GM12878 (cell line): ENCODE measurements around the gene CACNA1A. TPM values are rescaled to one million over a fixed set of nuclear protein-coding genes. Genes with fewer than 3 reads are reported as not detected.

Source experiments
- ATAC-seq: fragments of 200-7000 bp; cut with Tn5 transposase; 3 replicates; pipeline ENCODE4 v1.9.1; 2020; ENCODE audit warnings: mild to moderate bottlenecking, moderate library complexity
- BruUV-seq: library from RNA; stranded (reverse); fragments of 400-500 nt; replicated peaks from 2 replicates; lab custom pipeline; 2021; lab: Mats Ljungman, UMichigan
- CTCF ChIA-PET: fragments of 300-600 bp; sonication (Branson Sonifier 250); formaldehyde crosslinking; extraction: SDS; loops from one replicate; lab custom pipeline; 2021; ENCODE audit warnings: inconsistent platforms; lab: Yijun Ruan, JAX
- POLR2A ChIA-PET: fragments of 350-600 bp; formaldehyde crosslinking; extraction: SDS; loops from one replicate; lab custom pipeline; 2021; ENCODE audit warnings: inconsistent platforms; lab: Charles Lee
- RAD21 ChIA-PET: fragments of 300-600 bp; sonication (Branson Sonifier 250); formaldehyde crosslinking; loops from one replicate; lab custom pipeline; 2023; ENCODE audit warnings: antibody characterized with exemption; ENCODE audit not compliant: unreplicated experiment; lab: Charles Lee
- SMC1A ChIA-PET: fragments of 300-600 bp; sonication (Branson Sonifier 250); formaldehyde crosslinking; loops from one replicate; lab custom pipeline; 2023; ENCODE audit not compliant: unreplicated experiment, uncharacterized antibody; lab: Charles Lee
- DNase-seq: peaks from one replicate; pipeline ENCODE4 v3.0.0-alpha.2; 2011; ENCODE audit warnings: low read depth, low spot score
- FAIRE-seq: peaks from 3 replicates; lab custom pipeline; 2011; peaks lifted over from hg19 to GRCh38; lab: Jason Lieb, UNC
- H2AFZ ChIP-seq: 2 replicates; pipeline ENCODE4 v1.6.0; 2011; ENCODE audit warnings: low read depth, low read length, control low read depth; ENCODE audit not compliant: control insufficient read depth
- H3K27ac ChIP-seq: 2 replicates; pipeline ENCODE4 v1.5.1; 2011; ENCODE audit warnings: control low read depth; ENCODE audit not compliant: control insufficient read depth, insufficient read depth
- H3K27me3 ChIP-seq, 2 experiments: replicated peaks in 1 of 2; 2 replicates each; pipeline versions ENCODE4 v1.6.0 to v1.6.1; 2011; ENCODE audit warnings: low read length in 1 of 2; ENCODE audit not compliant: control insufficient read depth in 2 of 2, insufficient read depth in 2 of 2
- H3K36me3 ChIP-seq, 2 experiments: 2 replicates each; pipeline ENCODE4 v1.5.1; 2011; ENCODE audit warnings: low read length in 1 of 2; ENCODE audit not compliant: control insufficient read depth in 2 of 2, insufficient read depth in 2 of 2
- H3K4me1 ChIP-seq: 2 replicates; pipeline ENCODE4 v1.6.1; 2011; ENCODE audit warnings: mild to moderate bottlenecking, low read length, moderate library complexity, mixed read lengths; ENCODE audit not compliant: control insufficient read depth, insufficient read depth
- H3K4me2 ChIP-seq: 2 replicates; pipeline ENCODE4 v1.6.0; 2011; ENCODE audit warnings: control low read depth; ENCODE audit not compliant: control insufficient read depth, insufficient read depth
- H3K4me3 ChIP-seq: fragments of 200-600 bp; sonication (generic); 2 replicates; pipeline ENCODE4 v1.5.1; 2016
- H3K79me2 ChIP-seq: 2 replicates; pipeline ENCODE4 v1.6.0; 2011; ENCODE audit warnings: low read length; ENCODE audit not compliant: control insufficient read depth, insufficient read depth
- H3K9ac ChIP-seq: 2 replicates; pipeline ENCODE4 v1.8.0; 2011; ENCODE audit warnings: low read length, control low read depth, mixed read lengths; ENCODE audit not compliant: control insufficient read depth, insufficient read depth
- H3K9me3 ChIP-seq: replicated peaks from 3 replicates; pipeline ENCODE4 v1.5.1; 2011; ENCODE audit warnings: mild to moderate bottlenecking, low read length; ENCODE audit not compliant: control insufficient read depth, insufficient read depth
- H4K20me1 ChIP-seq: 2 replicates; pipeline ENCODE4 v1.6.0; 2011; ENCODE audit not compliant: control insufficient read depth, insufficient read depth
- BHLHE40 ChIP-seq, 2 experiments: fragments of 450-650 bp in 1 of 2; IDR thresholded peaks; 2 replicates each; pipeline ENCODE4 v1.6.1; 2011 to 2017; ENCODE audit warnings: low read depth in 2 of 2, borderline replicate concordance in 1 of 2, improper control_type of control experiment in 1 of 2, low read length in 1 of 2, mild to moderate bottlenecking in 1 of 2
- CBX5 ChIP-seq: sonication (generic); IDR thresholded peaks from 2 replicates; pipeline ENCODE4 v1.6.1; 2016; ENCODE audit warnings: low read depth, moderate library complexity, mild to moderate bottlenecking, inconsistent platforms
- EED ChIP-seq: sonication (generic); IDR thresholded peaks from 2 replicates; pipeline ENCODE4 v1.6.1; 2016; ENCODE audit warnings: antibody characterized with exemption, low read depth
- EZH2 ChIP-seq: IDR thresholded peaks from 2 replicates; pipeline ENCODE4 v1.6.1; 2012; ENCODE audit warnings: low read depth, mild to moderate bottlenecking, control low read depth, inconsistent platforms, low read length, borderline replicate concordance; ENCODE audit not compliant: control insufficient read depth
- HDAC6 ChIP-seq: fragments of 200-600 bp; sonication (generic); IDR thresholded peaks from one replicate; pipeline ENCODE4 v1.8.0; 2017; ENCODE audit warnings: antibody characterized with exemption; ENCODE audit not compliant: unreplicated experiment
- HDGF ChIP-seq: fragments of 450-650 bp; IDR thresholded peaks from 2 replicates; pipeline ENCODE4 v1.6.1; 2016; ENCODE audit warnings: antibody characterized with exemption
- MEF2A ChIP-seq: IDR thresholded peaks from 2 replicates; pipeline ENCODE4 v1.6.1; 2011; ENCODE audit warnings: low read depth, mild to moderate bottlenecking, low read length, moderate library complexity; ENCODE audit not compliant: insufficient read depth
- NBN ChIP-seq: fragments of 450-650 bp; IDR thresholded peaks from 2 replicates; pipeline ENCODE4 v1.6.1; 2016
- NR2C1 ChIP-seq: fragments of 450-650 bp; IDR thresholded peaks from 2 replicates; pipeline ENCODE4 v1.6.1; 2017; ENCODE audit warnings: antibody characterized with exemption, mild to moderate bottlenecking, moderate library complexity
- RUNX3 ChIP-seq: IDR thresholded peaks from 2 replicates; pipeline ENCODE4 v1.6.1; 2012; ENCODE audit warnings: low read length, inconsistent platforms
- SMC3 ChIP-seq: IDR thresholded peaks from 2 replicates; pipeline ENCODE4 v1.6.1; 2011; ENCODE audit warnings: low read length, improper control_type of control experiment, borderline replicate concordance
- SREBF2 ChIP-seq: IDR thresholded peaks from 2 replicates; pipeline ENCODE4 v1.6.1; 2012; ENCODE audit warnings: mild to moderate bottlenecking, low read length
- TCF12 ChIP-seq: IDR thresholded peaks from 2 replicates; pipeline ENCODE4 v1.6.1; 2011; ENCODE audit warnings: low read depth, mild to moderate bottlenecking, low read length
- ZZZ3 ChIP-seq: IDR thresholded peaks from 2 replicates; pipeline ENCODE4 v1.6.1; 2011; ENCODE audit warnings: low read depth; ENCODE audit not compliant: control insufficient read depth, insufficient read length
- WGBS: methylation state at CpG from one replicate; pipeline ENCODE4 v1.1.6; 2016; ENCODE audit warnings: low lambda C conversion rate; ENCODE audit not compliant: insufficient replicate concordance, insufficient coverage; ENCODE audit errors: missing lambda C conversion rate; 5-methylcytosine and 5-hydroxymethylcytosine counted together
- in situ Hi-C: fragments of 300-500 bp; cut with MboI; formaldehyde crosslinking; loops from 9 replicates; pipeline ENCODE4 v1.14.3; 2018; ENCODE audit warnings: mixed read lengths
- intact Hi-C: fragments of 100-400 bp; cut with micrococcal nuclease; formaldehyde crosslinking; loops from one replicate; pipeline ENCODE4 v1.14.2; 2022; ENCODE audit not compliant: unreplicated experiment
- polyA plus RNA-seq, 11 experiments: library from polyadenylated mRNA; depleted of rRNA in 4 of 11; unstranded in 6 of 11; stranded (reverse) in 5 of 11; fragments of >200 nt; fragmentation: Nextera tagmentation in 4 of 11; fragmentation: Illumina TruSeq in 1 of 11; extraction: Ambion mirVana in 4 of 11; extraction: Trizol in 1 of 11; gene quantifications; 1 replicate in 1 of 11; 2 replicates in 10 of 11; pipeline versions ENCODE4 v1.2.1 to v1.2.3, GENCODE V29; 2011 to 2016; ENCODE audit warnings: inconsistent platforms in 2 of 11, missing spikeins in 2 of 11, low read depth in 1 of 11
- total RNA-seq, 4 experiments: library from RNA; depleted of rRNA in 3 of 4; stranded (reverse); fragments of >200 nt in 3 of 4; fragmentation: Illumina TruSeq in 1 of 4; extraction: Trizol in 1 of 4; gene quantifications; 2 replicates each; pipeline versions ENCODE4 v1.2.1 to v1.2.3, GENCODE V29; 2013 to 2021
- TF ChIP-seq, protein P1 (sequence below): fragments of 450-650 bp; formaldehyde crosslinking; IDR thresholded peaks from 2 replicates; pipeline ENCODE4 v1.4.0; 2022; ENCODE audit warnings: mild to moderate bottlenecking, moderate library complexity
- TF ChIP-seq, protein P2 (sequence below): fragments of 450-650 bp; IDR thresholded peaks from 2 replicates; pipeline ENCODE4 v1.6.1; 2017; ENCODE audit warnings: mild to moderate bottlenecking, moderate library complexity

The CACNA1A gene
- total and polyA plus RNA-seq, 10 of the 15 experiments (the other 5 are each of a cell fraction or from before 2014, with no cell fraction given): 1.1 to 4.4 (median 2.5) TPM

DNA sequence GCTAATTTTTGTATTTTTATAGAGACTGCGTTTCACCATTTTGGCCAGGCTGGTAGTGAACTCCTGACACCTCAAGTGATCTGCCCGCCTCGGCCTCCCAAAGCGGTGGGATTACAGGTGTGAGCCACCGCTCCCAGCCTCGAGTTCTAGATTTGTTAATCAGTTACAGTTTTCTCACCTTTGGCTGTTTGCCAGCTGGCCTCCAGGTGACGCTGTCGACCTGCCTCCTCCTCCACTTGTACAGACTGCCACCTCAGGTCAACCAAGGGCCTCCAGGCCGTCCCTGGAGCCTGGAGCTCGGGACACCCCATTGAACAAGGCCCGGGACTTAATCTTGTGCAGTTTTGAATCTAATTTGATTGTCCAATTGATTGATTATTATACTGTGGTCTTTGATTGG is 310.6 kb downstream of the CACNA1A start (continued):
- TF ChIP-seq SMC3 (peak; percentile 56), HDAC6 (no peak), BHLHE40 (IDR thresholded peaks at IDR 0.05; ENCODE audit: borderline replicate concordance in 1 of 2, low read depth in 2 of 2, low read length in 1 of 2) (no peak)

DNA sequence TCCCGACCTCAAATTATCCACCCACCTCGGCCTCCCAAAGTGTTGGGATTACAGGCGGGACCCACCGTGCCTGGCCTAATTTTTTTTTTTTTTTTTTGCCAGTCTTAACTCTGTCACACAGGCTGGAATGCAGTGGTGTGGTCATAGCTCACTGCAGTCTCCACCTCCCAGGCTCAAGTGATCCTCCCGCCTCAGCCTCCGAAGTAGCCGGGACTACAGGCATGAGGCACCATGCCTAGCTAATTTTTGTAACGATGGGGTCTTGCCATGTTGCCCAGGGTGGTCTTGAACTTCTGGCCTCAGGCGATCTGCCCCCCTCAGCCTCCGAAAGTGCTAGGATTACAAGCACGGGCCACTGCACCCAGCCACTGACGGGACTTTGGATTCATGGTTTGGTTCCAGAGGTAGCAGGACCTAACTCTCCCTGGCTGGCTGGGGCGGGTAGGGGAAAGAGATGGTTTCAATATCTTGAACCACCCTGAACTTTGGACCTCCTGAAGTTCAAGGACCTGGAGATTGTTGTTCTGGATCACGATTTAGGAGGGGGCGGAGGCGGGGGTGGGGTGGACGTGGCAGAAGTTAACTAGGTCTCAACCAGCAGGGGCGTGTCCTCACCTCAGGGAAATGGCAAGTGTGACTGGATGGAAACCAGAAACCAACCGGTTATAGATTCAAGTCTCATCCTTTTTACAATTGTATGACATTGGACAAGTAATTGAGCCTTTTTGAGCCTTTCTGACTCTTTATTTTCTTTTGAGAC is 315.3 kb downstream of the CACNA1A start:
- Histone ChIP-seq H3K9ac (no peak overlapping the region), H3K4me3 (no peak overlapping the region), H3K27me3 (no peaks in the 10 kb centered on the region), H3K27ac (no peak overlapping the region), H4K20me1 (no peaks in the 10 kb centered on the region), H3K9me3 (no peaks in the 10 kb centered on the region), H3K36me3 (no peaks in the 10 kb centered on the region), H2AFZ (no peak overlapping the region), H3K4me2 (no peak overlapping the region), H3K79me2 (no peaks in the 10 kb centered on the region), H3K4me1 (peaks cover 12% of the 10 kb centered on the region)
- CTCF ChIA-PET: interaction anchor here (0.9 to 7.5 kb wide), 3 partner anchors 9 to 97 kb away, joined by 3 to 118 read pairs (median 4); no protein-coding TSS in a partner anchor
- in situ Hi-C loops (no loop called here), intact Hi-C loops (loop anchor here (5.0 kb wide), 1 partner anchor 34 kb away; no protein-coding TSS in a partner anchor)
- 75% methylated on average over 19 of the region's 19 CpGs for WGBS
- FAIRE-seq (no peak), ATAC-seq (no peak), DNase-seq (no peak)
- SMC1A ChIA-PET: no interaction called here
- POLR2A ChIA-PET: interaction anchor here (0.9 kb wide), 1 partner anchor 9 kb away, joined by 7 read pairs; no protein-coding TSS in a partner anchor
- no TSS peak for BruUV-seq
- RAD21 ChIA-PET: interaction anchor here (0.7 to 1.0 kb wide), 2 partner anchors 71 to 1158 kb away, joined by 3 read pairs; no protein-coding TSS in a partner anchor
- TF ChIP-seq, protein P1, sequence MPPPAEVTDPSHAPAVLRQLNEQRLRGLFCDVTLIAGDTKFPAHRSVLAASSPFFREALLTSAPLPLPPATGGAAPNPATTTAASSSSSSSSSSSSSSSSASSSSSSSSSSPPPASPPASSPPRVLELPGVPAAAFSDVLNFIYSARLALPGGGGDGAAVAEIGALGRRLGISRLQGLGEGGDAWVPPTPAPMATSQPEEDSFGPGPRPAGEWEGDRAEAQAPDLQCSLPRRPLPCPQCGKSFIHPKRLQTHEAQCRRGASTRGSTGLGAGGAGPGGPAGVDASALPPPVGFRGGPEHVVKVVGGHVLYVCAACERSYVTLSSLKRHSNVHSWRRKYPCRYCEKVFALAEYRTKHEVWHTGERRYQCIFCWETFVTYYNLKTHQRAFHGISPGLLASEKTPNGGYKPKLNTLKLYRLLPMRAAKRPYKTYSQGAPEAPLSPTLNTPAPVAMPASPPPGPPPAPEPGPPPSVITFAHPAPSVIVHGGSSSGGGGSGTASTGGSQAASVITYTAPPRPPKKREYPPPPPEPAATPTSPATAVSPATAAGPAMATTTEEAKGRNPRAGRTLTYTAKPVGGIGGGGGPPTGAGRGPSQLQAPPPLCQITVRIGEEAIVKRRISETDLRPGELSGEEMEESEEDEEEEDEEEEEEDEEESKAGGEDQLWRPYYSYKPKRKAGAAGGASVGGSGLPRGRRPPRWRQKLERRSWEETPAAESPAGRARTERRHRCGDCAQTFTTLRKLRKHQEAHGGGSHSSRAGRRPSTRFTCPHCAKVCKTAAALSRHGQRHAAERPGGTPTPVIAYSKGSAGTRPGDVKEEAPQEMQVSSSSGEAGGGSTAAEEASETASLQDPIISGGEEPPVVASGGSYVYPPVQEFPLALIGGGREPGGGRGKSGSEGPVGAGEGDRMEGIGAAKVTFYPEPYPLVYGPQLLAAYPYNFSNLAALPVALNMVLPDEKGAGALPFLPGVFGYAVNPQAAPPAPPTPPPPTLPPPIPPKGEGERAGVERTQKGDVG (CRISPR knock-in tag): no peak
- TF ChIP-seq EZH2: no peak
- no peak for TF ChIP-seq CBX5
- no peak for TF ChIP-seq ZZZ3
- TF ChIP-seq, protein P2, sequence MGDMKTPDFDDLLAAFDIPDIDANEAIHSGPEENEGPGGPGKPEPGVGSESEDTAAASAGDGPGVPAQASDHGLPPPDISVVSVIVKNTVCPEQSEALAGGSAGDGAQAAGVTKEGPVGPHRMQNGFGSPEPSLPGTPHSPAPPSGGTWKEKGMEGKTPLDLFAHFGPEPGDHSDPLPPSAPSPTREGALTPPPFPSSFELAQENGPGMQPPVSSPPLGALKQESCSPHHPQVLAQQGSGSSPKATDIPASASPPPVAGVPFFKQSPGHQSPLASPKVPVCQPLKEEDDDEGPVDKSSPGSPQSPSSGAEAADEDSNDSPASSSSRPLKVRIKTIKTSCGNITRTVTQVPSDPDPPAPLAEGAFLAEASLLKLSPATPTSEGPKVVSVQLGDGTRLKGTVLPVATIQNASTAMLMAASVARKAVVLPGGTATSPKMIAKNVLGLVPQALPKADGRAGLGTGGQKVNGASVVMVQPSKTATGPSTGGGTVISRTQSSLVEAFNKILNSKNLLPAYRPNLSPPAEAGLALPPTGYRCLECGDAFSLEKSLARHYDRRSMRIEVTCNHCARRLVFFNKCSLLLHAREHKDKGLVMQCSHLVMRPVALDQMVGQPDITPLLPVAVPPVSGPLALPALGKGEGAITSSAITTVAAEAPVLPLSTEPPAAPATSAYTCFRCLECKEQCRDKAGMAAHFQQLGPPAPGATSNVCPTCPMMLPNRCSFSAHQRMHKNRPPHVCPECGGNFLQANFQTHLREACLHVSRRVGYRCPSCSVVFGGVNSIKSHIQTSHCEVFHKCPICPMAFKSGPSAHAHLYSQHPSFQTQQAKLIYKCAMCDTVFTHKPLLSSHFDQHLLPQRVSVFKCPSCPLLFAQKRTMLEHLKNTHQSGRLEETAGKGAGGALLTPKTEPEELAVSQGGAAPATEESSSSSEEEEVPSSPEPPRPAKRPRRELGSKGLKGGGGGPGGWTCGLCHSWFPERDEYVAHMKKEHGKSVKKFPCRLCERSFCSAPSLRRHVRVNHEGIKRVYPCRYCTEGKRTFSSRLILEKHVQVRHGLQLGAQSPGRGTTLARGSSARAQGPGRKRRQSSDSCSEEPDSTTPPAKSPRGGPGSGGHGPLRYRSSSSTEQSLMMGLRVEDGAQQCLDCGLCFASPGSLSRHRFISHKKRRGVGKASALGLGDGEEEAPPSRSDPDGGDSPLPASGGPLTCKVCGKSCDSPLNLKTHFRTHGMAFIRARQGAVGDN: no peak
- TF ChIP-seq NBN: no peak
- no peak for TF ChIP-seq SMC3
- TF ChIP-seq HDGF: no peak
- no peak for TF ChIP-seq EED
- no peak for TF ChIP-seq TCF12
- TF ChIP-seq NR2C1: no peak
- no peak for TF ChIP-seq MEF2A
- TF ChIP-seq RUNX3: no peak
- no peak for TF ChIP-seq SREBF2
